Melanocyte of skin (primary cell): ENCODE measurements around the gene VDR. TPM values are rescaled to one million over a fixed set of nuclear protein-coding genes. Genes with fewer than 3 reads are reported as not detected.

Experiments used
- total RNA-seq, 2 donors: library from RNA; depleted of rRNA; stranded (reverse); fragments of >200 nt; gene quantifications; 2 replicates each; pipeline ENCODE4 v1.2.3, GENCODE V29; 2012

Gene VDR
- total RNA-seq = 1 to 10 TPM; 4.8 to 9.7 TPM

DNA sequence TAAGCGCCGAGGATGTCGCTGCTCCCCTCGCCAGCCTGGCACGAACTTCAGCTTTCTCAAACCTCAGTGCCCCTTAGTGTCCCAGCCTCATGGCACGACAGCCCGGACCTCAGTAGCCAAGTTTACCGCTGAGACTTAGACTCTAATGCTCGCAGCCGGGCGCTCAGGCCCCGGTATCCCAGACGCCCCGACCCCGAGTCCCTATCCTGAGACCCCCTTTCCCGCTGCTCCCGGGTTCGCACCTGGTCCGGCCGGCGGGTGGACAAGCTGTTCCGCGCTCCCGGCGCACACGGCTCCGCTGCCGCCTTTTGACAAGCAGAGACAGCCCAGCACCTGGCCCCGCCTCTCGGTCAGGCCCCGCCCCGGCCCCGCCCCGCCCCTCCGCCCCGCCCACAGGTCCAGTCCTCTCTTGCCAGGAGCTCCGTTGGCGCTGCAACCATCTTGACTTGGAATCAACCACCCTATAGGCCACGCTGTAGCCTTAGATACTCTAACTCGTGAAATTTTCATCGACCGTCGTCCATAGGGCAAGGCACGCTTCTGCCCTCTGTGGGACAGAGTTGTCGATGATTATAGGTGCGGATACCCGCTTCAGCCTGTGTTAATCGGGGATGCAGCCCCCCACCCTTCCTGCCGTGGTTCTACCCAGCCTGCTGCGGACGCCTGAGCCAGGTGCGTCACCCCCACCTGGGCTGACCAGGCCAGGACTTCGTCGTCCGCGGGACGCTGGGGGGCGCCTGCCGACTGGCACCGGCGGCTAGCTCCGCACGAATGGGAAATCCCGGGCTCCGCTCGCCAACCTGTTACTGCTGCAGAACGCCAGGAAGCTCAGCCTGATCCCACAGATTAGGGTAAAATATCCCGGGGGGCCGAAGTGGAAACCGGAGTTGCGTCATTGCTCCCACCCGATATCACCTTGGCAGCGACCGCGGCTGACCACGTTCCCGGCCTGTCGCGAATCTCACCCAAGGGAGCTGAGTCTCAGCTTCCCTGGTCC lies at the start of gene VDR:
VDR (minus strand) TSS at position 282 of the 997 bp plus-strand sequence. CDS start 25,881 bp downstream, outside the sequence.

DNA sequence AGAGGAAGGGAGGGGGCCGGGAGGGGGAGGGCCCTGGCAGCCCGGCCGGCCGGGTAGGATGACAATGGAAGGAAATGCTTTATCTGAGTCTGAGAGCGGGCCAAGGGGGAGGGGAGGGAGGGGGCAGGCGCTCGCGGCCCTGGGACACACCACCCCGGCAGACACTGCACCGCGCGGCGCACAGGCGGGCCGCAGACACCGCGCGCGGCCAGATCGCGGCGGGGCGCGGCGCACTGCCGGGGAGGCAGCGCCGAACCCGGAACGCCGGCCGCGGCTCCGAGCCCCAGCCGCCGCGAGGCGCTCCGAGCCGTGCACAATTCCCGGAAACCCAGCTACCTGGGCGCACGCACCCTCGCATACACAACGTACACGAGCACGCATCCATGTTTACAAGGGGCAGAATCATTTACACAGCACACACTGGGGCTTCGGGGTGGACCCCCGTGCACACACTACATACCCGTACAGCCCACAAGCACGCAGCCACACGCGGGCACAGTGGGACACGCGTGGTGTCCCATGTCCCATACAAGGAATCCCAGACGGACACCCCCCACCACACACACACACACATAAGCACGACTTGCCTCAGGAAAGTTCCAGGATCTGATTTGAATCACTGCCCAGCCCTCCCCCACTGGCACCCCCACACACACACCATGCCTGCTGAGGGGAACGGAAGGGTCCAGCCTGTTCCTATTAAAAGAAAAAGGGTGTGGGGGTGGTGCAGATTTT lies 84.7 kb downstream of the VDR start, which contains the start of gene HDAC7:
HDAC7 (minus strand) TSS at position 8 of the 735 bp plus-strand sequence. CDS start 118 bp downstream, outside the sequence.

Other genes starting within 250 kb of the VDR start
- gene RPAP3, start 199.0 kb downstream of the VDR start, total RNA-seq = 10 to 100 TPM; 12.7 to 14.0 TPM
- not detected for gene ENDOU, start 179.5 kb downstream of the VDR start, total RNA-seq
- not detected for gene RAPGEF3, start 146.1 kb downstream of the VDR start, total RNA-seq
- gene SLC48A1, start 131.8 kb downstream of the VDR start, total RNA-seq = 1 to 10 TPM; 4.0 to 6.2 TPM
- gene HDAC7, start 85.1 kb downstream of the VDR start, total RNA-seq = 1 to 10 TPM; 7.6 to 9.0 TPM
- gene TMEM106C, start 58.6 kb upstream of the VDR start, total RNA-seq = 100 to 1,000 TPM in 1 of 2 donors, 10 to 100 TPM in 1; 78.1 to 144 TPM
- under 1 TPM; under 0.01 to 1.00 TPM for gene COL2A1, start 99.5 kb upstream of the VDR start, total RNA-seq
- 10 to 100 TPM; 24.1 to 29.3 TPM for gene SENP1, start 201.1 kb upstream of the VDR start, total RNA-seq
- gene PFKM, start 214.4 kb upstream of the VDR start, total RNA-seq = 100 to 1,000 TPM; 104 to 111 TPM